NB4 (cell line): ENCODE data around the gene TMC3.

Experiments used
- CTCF ChIP-seq: IDR thresholded peaks from one replicate; pipeline ENCODE4 v1.5.1; 2012; ENCODE audit warnings: low read depth, low read length
- MYC ChIP-seq: IDR thresholded peaks from 2 replicates; pipeline ENCODE4 v1.6.1; 2011; ENCODE audit warnings: low read depth, low read length
- POLR2A ChIP-seq: IDR thresholded peaks from 2 replicates; pipeline ENCODE4 v1.6.1; 2011; ENCODE audit warnings: mild to moderate bottlenecking; ENCODE audit not compliant: insufficient read length; ENCODE audit errors: extremely low read depth

DNA sequence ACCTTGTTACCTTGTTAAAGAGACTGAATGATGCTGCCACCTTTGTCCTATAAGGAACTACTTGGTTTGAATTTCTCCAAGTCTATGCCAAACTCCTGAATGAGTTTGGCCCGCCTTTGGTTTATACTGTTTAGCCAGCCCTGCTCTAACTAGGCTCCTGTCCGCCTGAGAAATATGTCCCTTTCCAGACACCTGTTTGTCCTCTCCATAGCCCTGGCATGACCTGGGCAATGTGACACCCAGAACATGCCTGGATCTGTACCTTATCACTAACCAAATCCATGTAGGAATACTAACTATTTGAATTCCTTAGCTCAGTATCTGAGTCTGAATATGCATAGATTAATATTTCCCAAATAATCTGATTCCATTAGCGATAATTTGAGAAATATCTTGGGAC, 24.4 kb upstream of the TMC3 start:
- TF ChIP-seq CTCF (no peak), MYC (no peak), POLR2A (no peak)
